HUES48 (cell line): ENCODE measurements around the gene ENPP6.

Experiments
- H3K27ac ChIP-seq: one replicate; pipeline ENCODE4 v1.7.0; 2013; ENCODE audit warnings: low read depth, low read length, inconsistent platforms
- H3K27me3 ChIP-seq: 2 replicates; pipeline ENCODE4 v1.6.1; 2013; ENCODE audit warnings: mild to moderate bottlenecking, low read length; ENCODE audit not compliant: control insufficient read depth, insufficient read depth
- H3K36me3 ChIP-seq: 2 replicates; pipeline ENCODE4 v1.6.1; 2013; ENCODE audit warnings: low read length; ENCODE audit not compliant: control insufficient read depth, insufficient read depth
- H3K4me1 ChIP-seq: 2 replicates; pipeline ENCODE4 v1.6.1; 2013; ENCODE audit warnings: mild to moderate bottlenecking, low read length; ENCODE audit not compliant: control insufficient read depth, insufficient read depth
- H3K4me3 ChIP-seq: 2 replicates; pipeline ENCODE4 v1.5.1; 2013; ENCODE audit warnings: mild to moderate bottlenecking, low read depth, low read length
- H3K9ac ChIP-seq: 2 replicates; pipeline ENCODE4 v1.6.1; 2013; ENCODE audit warnings: mild to moderate bottlenecking, low read depth, low read length, moderate library complexity
- H3K9me3 ChIP-seq: 2 replicates; pipeline ENCODE4 v1.6.1; 2013; ENCODE audit warnings: low read length; ENCODE audit not compliant: control insufficient read depth, insufficient read depth

Gene ENPP6

GRCh38 chr4:184217634-184218033, at the start of gene ENPP6:
ENPP6 (minus strand) TSS chr4:184217873; CDS start chr4:184217819, 54 bp downstream.
- H3K36me3 ChIP-seq: no peaks in the 10 kb centered on the region
- H3K4me3 ChIP-seq: no peak within 1 kb of the TSS
- no peak within 1 kb of the TSS for H3K27ac ChIP-seq
- H3K9ac ChIP-seq: no peak within 1 kb of the TSS
- H3K27me3 ChIP-seq: no peaks in the 10 kb centered on the region
- peaks cover 3% of the 10 kb centered on the region; the same call in 1 of the 2 replicates for H3K4me1 ChIP-seq
- H3K9me3 ChIP-seq: no peaks in the 10 kb centered on the region

- H3K27ac ChIP-seq: no peak overlapping the region
- H3K27me3 ChIP-seq: no peaks in the 10 kb centered on the region
- H3K9me3 ChIP-seq: no peaks in the 10 kb centered on the region
- H3K4me1 ChIP-seq: peaks cover 15% of the 10 kb centered on the region
- H3K36me3 ChIP-seq: no peaks in the 10 kb centered on the region
- no peak overlapping the region for H3K4me3 ChIP-seq
- H3K9ac ChIP-seq: no peak overlapping the region
Measured at GRCh38 chr4:184267206-184267608, 49.5 kb upstream of the ENPP6 start.

- H3K4me3 ChIP-seq: no peak overlapping the region
- no peak overlapping the region for H3K9ac ChIP-seq
- peaks cover 15% of the 10 kb centered on the region for H3K4me1 ChIP-seq
- no peaks in the 10 kb centered on the region for H3K27me3 ChIP-seq
- peak overlapping the region; percentile 11 for H3K27ac ChIP-seq
- H3K36me3 ChIP-seq: no peaks in the 10 kb centered on the region
- H3K9me3 ChIP-seq: no peaks in the 10 kb centered on the region
Measured at GRCh38 chr4:184265546-184266351, 48.1 kb upstream of the ENPP6 start.

- H3K27me3 ChIP-seq: no peaks in the 10 kb centered on the region
- H3K4me1 ChIP-seq: peaks cover 20% of the 10 kb centered on the region
- no peak overlapping the region for H3K9ac ChIP-seq
- no peaks in the 10 kb centered on the region for H3K9me3 ChIP-seq
- H3K36me3 ChIP-seq: no peaks in the 10 kb centered on the region
- H3K27ac ChIP-seq: no peak overlapping the region
- no peak overlapping the region for H3K4me3 ChIP-seq
Measured at GRCh38 chr4:184263910-184264732, 46.4 kb upstream of the ENPP6 start.

DNA sequence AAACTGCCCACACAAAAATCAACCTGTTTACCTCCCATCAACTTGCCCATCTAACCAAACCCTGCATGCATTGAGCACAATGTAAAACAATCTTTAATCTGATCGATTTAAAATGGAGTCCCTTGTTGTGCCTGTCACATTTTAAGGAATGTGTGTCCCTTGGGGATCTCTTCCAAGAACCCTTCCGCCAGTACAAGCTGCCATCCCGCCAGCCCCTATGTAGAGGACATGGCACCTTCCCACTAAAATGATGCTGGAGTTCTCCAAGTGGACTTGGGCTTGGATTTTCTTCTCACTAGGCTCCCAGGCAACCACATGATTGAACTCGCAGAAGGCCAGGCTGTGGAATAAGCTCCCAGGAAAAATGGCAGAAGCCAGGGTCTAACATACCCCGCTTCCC, 45.8 kb upstream of the ENPP6 start:
- Histone ChIP-seq H3K27me3 (no peaks in the 10 kb centered on the region), H3K4me3 (no peak overlapping the region), H3K27ac (no peak overlapping the region), H3K36me3 (no peaks in the 10 kb centered on the region), H3K9me3 (no peaks in the 10 kb centered on the region), H3K4me1 (peaks cover 15% of the 10 kb centered on the region), H3K9ac (no peak overlapping the region)

- no peaks in the 10 kb centered on the region for H3K36me3 ChIP-seq
- H3K27ac ChIP-seq: no peak overlapping the region
- H3K9me3 ChIP-seq: no peaks in the 10 kb centered on the region
- H3K4me3 ChIP-seq: no peak overlapping the region
- H3K27me3 ChIP-seq: no peaks in the 10 kb centered on the region
- no peak overlapping the region for H3K9ac ChIP-seq
- peaks cover 14% of the 10 kb centered on the region for H3K4me1 ChIP-seq
Measured at GRCh38 chr4:184262901-184263300, 45.2 kb upstream of the ENPP6 start.

- Histone ChIP-seq H3K27me3 (no peaks in the 10 kb centered on the region), H3K4me3 (no peak overlapping the region), H3K36me3 (no peaks in the 10 kb centered on the region), H3K4me1 (peaks cover 14% of the 10 kb centered on the region), H3K27ac (no peak overlapping the region), H3K9ac (no peak overlapping the region), H3K9me3 (no peaks in the 10 kb centered on the region)
Measured at GRCh38 chr4:184261246-184261645, 43.6 kb upstream of the ENPP6 start.

GRCh38 chr4:184259866-184260265, 42.2 kb upstream of the ENPP6 start:
- H3K36me3 ChIP-seq: no peaks in the 10 kb centered on the region
- H3K4me3 ChIP-seq: no peak overlapping the region
- H3K27ac ChIP-seq: no peak overlapping the region
- no peak overlapping the region for H3K9ac ChIP-seq
- no peaks in the 10 kb centered on the region for H3K9me3 ChIP-seq
- H3K4me1 ChIP-seq: peaks cover 6% of the 10 kb centered on the region
- H3K27me3 ChIP-seq: no peaks in the 10 kb centered on the region

DNA sequence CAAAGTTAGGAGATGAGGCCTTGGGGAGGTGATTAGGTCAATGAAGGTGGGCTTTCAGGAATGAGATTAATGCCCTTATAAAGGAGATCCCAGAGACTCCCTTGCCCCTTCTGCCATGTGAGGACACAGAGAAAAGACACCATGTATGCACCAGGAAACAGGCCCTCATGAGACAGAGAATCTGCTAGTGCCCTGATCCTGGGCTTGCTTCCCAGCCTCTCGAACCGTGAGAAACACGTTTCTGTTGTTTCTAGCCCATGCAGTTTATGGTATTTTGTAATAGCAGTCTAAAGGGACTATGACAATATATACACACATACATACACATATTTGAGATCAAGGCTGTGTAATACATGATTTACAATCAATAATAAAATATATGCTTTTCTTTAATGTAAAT, 41.4 kb upstream of the ENPP6 start:
- H3K27ac ChIP-seq: no peak overlapping the region
- no peak overlapping the region for H3K9ac ChIP-seq
- no peaks in the 10 kb centered on the region for H3K9me3 ChIP-seq
- no peak overlapping the region for H3K4me3 ChIP-seq
- peaks cover 6% of the 10 kb centered on the region for H3K4me1 ChIP-seq
- no peaks in the 10 kb centered on the region for H3K36me3 ChIP-seq
- H3K27me3 ChIP-seq: no peaks in the 10 kb centered on the region

GRCh38 chr4:184255871-184256642, 38.4 kb upstream of the ENPP6 start:
- peaks cover 10% of the 10 kb centered on the region for H3K9me3 ChIP-seq
- H3K27ac ChIP-seq: no peak overlapping the region
- H3K9ac ChIP-seq: no peak overlapping the region

More at GRCh38 chr4:184255871-184256642, 38.4 kb upstream of the ENPP6 start:
- H3K36me3 ChIP-seq: no peaks in the 10 kb centered on the region
- no peaks in the 10 kb centered on the region for H3K27me3 ChIP-seq
- H3K4me3 ChIP-seq: no peak overlapping the region
- peaks cover 6% of the 10 kb centered on the region for H3K4me1 ChIP-seq
